ENCODE data around the gene ZCCHC8. TPM values are rescaled to one million over a fixed set of nuclear protein-coding genes. Genes with fewer than 3 reads are reported as not detected.
"Not testable (repeated sequence)": the region's sequence is repeated elsewhere in the genome, so short reads cannot be mapped to it uniquely, and the experiment has no call there.

ZCCHC8 gene
- total RNA-seq, 1 donor from 2014 or later: 32.4 TPM

GRCh38 chr12:122454739-122455138 is 46.0 kb downstream of the ZCCHC8 start:
- Mint-ChIP-seq H3K4me3 (no peak overlapping the region), H3K4me1 (peaks cover 11% of the 10 kb centered on the region), H3K9me3 (no peaks in the 10 kb centered on the region), H3K36me3 (ENCODE audit: low read depth) (no peaks in the 10 kb centered on the region), H3K27me3 (ENCODE audit: low read depth) (no peaks in the 10 kb centered on the region), H3K27ac (ENCODE audit: unreplicated experiment) (no peak overlapping the region)
- TF ChIP-seq CTCF (conservative IDR thresholded peaks at IDR 0.05): no peak
- DNase-seq (ENCODE audit: low read depth, low spot score): no peak

- no peak overlapping the region for H3K4me3 Mint-ChIP-seq
Measured at GRCh38 chr12:122454250-122454721, 46.4 kb downstream of the ZCCHC8 start.

GRCh38 chr12:122452701-122453285 is 47.9 kb downstream of the ZCCHC8 start:
- no peak overlapping the region for H3K27ac Mint-ChIP-seq (ENCODE audit: unreplicated experiment)
- no peak overlapping the region for H3K4me3 Mint-ChIP-seq
- DNase-seq (ENCODE audit: low read depth, low spot score): no peak
- no peaks in the 10 kb centered on the region for H3K27me3 Mint-ChIP-seq (ENCODE audit: low read depth)
- no peaks in the 10 kb centered on the region for H3K36me3 Mint-ChIP-seq (ENCODE audit: low read depth)
- H3K9me3 Mint-ChIP-seq: no peaks in the 10 kb centered on the region
- peaks cover 11% of the 10 kb centered on the region for H3K4me1 Mint-ChIP-seq
- TF ChIP-seq CTCF (conservative IDR thresholded peaks at IDR 0.05): no peak

More at GRCh38 chr12:122454250-122454721, 46.4 kb downstream of the ZCCHC8 start:
- peak overlapping the region; percentile 67 for H3K27ac Mint-ChIP-seq (ENCODE audit: unreplicated experiment)
- H3K9me3 Mint-ChIP-seq: no peaks in the 10 kb centered on the region
- no peak for DNase-seq (ENCODE audit: low read depth, low spot score)
- H3K4me1 Mint-ChIP-seq: peaks cover 11% of the 10 kb centered on the region
- TF ChIP-seq CTCF (conservative IDR thresholded peaks at IDR 0.05): no peak
- no peaks in the 10 kb centered on the region for H3K27me3 Mint-ChIP-seq (ENCODE audit: low read depth)
- H3K36me3 Mint-ChIP-seq (ENCODE audit: low read depth): no peaks in the 10 kb centered on the region

GRCh38 chr12:122449317-122449716 is 51.4 kb downstream of the ZCCHC8 start:
- peaks cover 2% of the 10 kb centered on the region for H3K9me3 Mint-ChIP-seq
- no peaks in the 10 kb centered on the region for H3K36me3 Mint-ChIP-seq (ENCODE audit: low read depth)
- peaks cover 7% of the 10 kb centered on the region for H3K4me1 Mint-ChIP-seq
- no peak for TF ChIP-seq CTCF (conservative IDR thresholded peaks at IDR 0.05)
- no peaks in the 10 kb centered on the region for H3K27me3 Mint-ChIP-seq (ENCODE audit: low read depth)
- no peak overlapping the region for H3K27ac Mint-ChIP-seq (ENCODE audit: unreplicated experiment)
- no peak for DNase-seq (ENCODE audit: low read depth, low spot score)
- H3K4me3 Mint-ChIP-seq: no peak overlapping the region

- DNase-seq (ENCODE audit: low read depth, low spot score); H3K27me3 Mint-ChIP-seq (ENCODE audit: low read depth); H3K4me3 Mint-ChIP-seq; H3K27ac Mint-ChIP-seq (ENCODE audit: unreplicated experiment); H3K36me3 Mint-ChIP-seq (ENCODE audit: low read depth); H3K9me3 Mint-ChIP-seq; H3K4me1 Mint-ChIP-seq: not testable (repeated sequence)
Measured at GRCh38 chr12:122447825-122448224, 52.9 kb downstream of the ZCCHC8 start.

- not testable (repeated sequence) for H3K36me3 Mint-ChIP-seq (ENCODE audit: low read depth); H3K4me3 Mint-ChIP-seq; H3K9me3 Mint-ChIP-seq; H3K4me1 Mint-ChIP-seq; H3K27me3 Mint-ChIP-seq (ENCODE audit: low read depth); DNase-seq (ENCODE audit: low read depth, low spot score); H3K27ac Mint-ChIP-seq (ENCODE audit: unreplicated experiment)
Measured at GRCh38 chr12:122446390-122446789, 54.3 kb downstream of the ZCCHC8 start.

- DNase-seq (ENCODE audit: low read depth, low spot score); H3K4me1 Mint-ChIP-seq; H3K4me3 Mint-ChIP-seq; H3K36me3 Mint-ChIP-seq (ENCODE audit: low read depth); H3K27ac Mint-ChIP-seq (ENCODE audit: unreplicated experiment); H3K27me3 Mint-ChIP-seq (ENCODE audit: low read depth); H3K9me3 Mint-ChIP-seq: not testable (repeated sequence)
Measured at GRCh38 chr12:122444071-122444470, 56.7 kb downstream of the ZCCHC8 start.

GRCh38 chr12:122438822-122439221 is 61.9 kb downstream of the ZCCHC8 start:
- H3K9me3 Mint-ChIP-seq; H3K27ac Mint-ChIP-seq (ENCODE audit: unreplicated experiment); H3K27me3 Mint-ChIP-seq (ENCODE audit: low read depth); H3K36me3 Mint-ChIP-seq (ENCODE audit: low read depth); DNase-seq (ENCODE audit: low read depth, low spot score); H3K4me3 Mint-ChIP-seq; H3K4me1 Mint-ChIP-seq: not testable (repeated sequence)
